K562 (cell line): ENCODE results near the gene PTPN7. TPM values are rescaled to one million over a fixed set of nuclear protein-coding genes. Genes with fewer than 3 reads are reported as not detected.
A peak's percentile ranks its signal among the peaks of the same experiment; 100 is the strongest.

Experiments
- C11orf30 ChIP-seq: fragments of 450-650 bp; IDR thresholded peaks from 2 replicates; pipeline ENCODE4 v1.6.1; 2016; ENCODE audit warnings: low read depth, mild to moderate bottlenecking
- CTCF ChIP-seq, 3 experiments: IDR thresholded peaks in 2 of 3; conservative IDR thresholded peaks in 1 of 3; 2 replicates each; pipeline ENCODE4 v1.5.1; 2011 to 2012; ENCODE audit warnings: low read length in 3 of 3, mild to moderate bottlenecking in 3 of 3, control low read depth in 2 of 3, improper control_type of control experiment in 1 of 3, inconsistent platforms in 1 of 3, low read depth in 1 of 3, mixed read lengths in 1 of 3, moderate library complexity in 1 of 3; ENCODE audit not compliant: insufficient read depth in 2 of 3
- DLX4 ChIP-seq: fragments of 250-450 bp; sonication (Bioruptor Pico); IDR thresholded peaks from 2 replicates; pipeline ENCODE4 v1.6.1; 2021; ENCODE audit warnings: mild to moderate bottlenecking
- KLF6 ChIP-seq: fragments of 250-450 bp; sonication (Bioruptor Pico); IDR thresholded peaks from 2 replicates; pipeline ENCODE4 v1.4.0; 2020; ENCODE audit warnings: mild to moderate bottlenecking, moderate library complexity, borderline replicate concordance
- L3MBTL2 ChIP-seq: fragments of 450-650 bp; IDR thresholded peaks from 2 replicates; pipeline ENCODE4 v1.6.1; 2016; ENCODE audit warnings: mild to moderate bottlenecking, moderate library complexity
- MNT ChIP-seq, 2 experiments: fragments of 450-650 bp; conservative IDR thresholded peaks; 2 replicates each; pipeline ENCODE4 v1.6.1; 2017; ENCODE audit warnings: mild to moderate bottlenecking in 2 of 2, moderate library complexity in 2 of 2
- NR3C1 ChIP-seq: sonication (generic); formaldehyde crosslinking; IDR thresholded peaks from 2 replicates; pipeline ENCODE4 v1.8.1; 2022; ENCODE audit warnings: missing genetic modification reagents
- PML ChIP-seq: IDR thresholded peaks from 2 replicates; pipeline ENCODE4 v1.6.1; 2012; ENCODE audit warnings: low read length, inconsistent platforms
- PRPF4 ChIP-seq: fragments of 200-400 bp; formaldehyde crosslinking; IDR thresholded peaks from one replicate; pipeline ENCODE4 v1.6.1; 2017; ENCODE audit warnings: low read length, low read depth, mild to moderate bottlenecking; ENCODE audit not compliant: insufficient read depth, poor library complexity, severe bottlenecking
- RBFOX2 ChIP-seq: fragments of 200-400 bp; formaldehyde crosslinking; IDR thresholded peaks from 2 replicates; pipeline ENCODE4 v1.6.1; 2017; ENCODE audit warnings: low read depth, mild to moderate bottlenecking, low read length, moderate library complexity
- RBM25 ChIP-seq: fragments of 200-400 bp; formaldehyde crosslinking; IDR thresholded peaks from 2 replicates; pipeline ENCODE4 v1.6.1; 2018; ENCODE audit warnings: low read length, low read depth, moderate library complexity; ENCODE audit not compliant: severe bottlenecking
- SP2 ChIP-seq: IDR thresholded peaks from 2 replicates; pipeline ENCODE4 v1.6.1; 2011; ENCODE audit warnings: mild to moderate bottlenecking, low read depth, low read length, moderate library complexity; ENCODE audit not compliant: poor library complexity, severe bottlenecking; ENCODE audit errors: extremely low read depth
- SRF ChIP-seq, 2 experiments: fragments of 250-450, 450-650 bp in 1 of 2; sonication (Bioruptor Pico) in 1 of 2; sonication (generic) in 1 of 2; formaldehyde crosslinking; IDR thresholded peaks; 2 replicates each; pipeline versions ENCODE4 v1.5.0 to v1.5.1; 2020 to 2022; ENCODE audit warnings: mild to moderate bottlenecking in 1 of 2, missing genetic modification reagents in 1 of 2
- SRSF1 ChIP-seq: fragments of 200-400 bp; formaldehyde crosslinking; IDR thresholded peaks from 2 replicates; pipeline ENCODE4 v1.6.1; 2017; ENCODE audit warnings: mild to moderate bottlenecking, low read depth, low read length, moderate library complexity
- UBTF ChIP-seq, 2 experiments: IDR thresholded peaks; 2 replicates each; pipeline ENCODE4 v1.6.1; 2012; ENCODE audit warnings: improper control_type of control experiment in 2 of 2, low read depth in 2 of 2, low read length in 2 of 2, borderline replicate concordance in 1 of 2
- ZHX1 ChIP-seq: fragments of 150-350 bp; conservative IDR thresholded peaks from 2 replicates; pipeline ENCODE4 v1.6.1; 2014; ENCODE audit warnings: low read length
- ZNF830 ChIP-seq: fragments of 250-450 bp; sonication (Bioruptor Pico); IDR thresholded peaks from 2 replicates; pipeline ENCODE4 v1.5.0; 2021; ENCODE audit warnings: mild to moderate bottlenecking
- polyA plus RNA-seq, 8 experiments: library from polyadenylated mRNA; depleted of rRNA in 4 of 8; stranded (reverse) in 5 of 8; unstranded in 3 of 8; fragments of >200 nt; fragmentation: Nextera tagmentation in 2 of 8; fragmentation: Illumina TruSeq in 1 of 8; extraction: Ambion mirVana in 2 of 8; extraction: Trizol in 1 of 8; gene quantifications; 2 replicates each; pipeline versions ENCODE4 v1.2.1 to v1.2.3, GENCODE V29; 2011 to 2014; ENCODE audit warnings: inconsistent platforms in 1 of 8, missing spikeins in 1 of 8
- total RNA-seq, 7 experiments: library from RNA; depleted of rRNA in 6 of 7; stranded (reverse); fragments of >200 nt in 6 of 7; fragmentation: Illumina TruSeq in 2 of 7; extraction: Trizol in 2 of 7; gene quantifications; 2 replicates each; pipeline versions ENCODE4 v1.2.1 to v1.2.3, GENCODE V29; 2011 to 2021; ENCODE audit warnings: low replicate concordance in 1 of 7

PTPN7 gene
- total and polyA plus RNA-seq, 9 of the 15 experiments (the other 6 are each of a cell fraction or from before 2014, with no cell fraction given): 18.7 to 144 (median 120) TPM

- TF ChIP-seq RBM25 (no peak), DLX4 (CRISPR knock-in tag) (no peak), PML (no peak; the same call in 1 of the 2 replicates), SP2 (no peak), L3MBTL2 (peak; percentile 88), SRSF1 (no peak), RBFOX2 (no peak; the same call in none of the 2 replicates), ZNF830 (no peak), SRF (CRISPR knock-in tag; IDR thresholded peaks at IDR 0.05) (no peak; a peak in 1 of 4 replicates), ZHX1 (no peak), C11orf30 (no peak), PRPF4 (no peak), UBTF (IDR thresholded peaks at IDR 0.05; ENCODE audit: borderline replicate concordance in 1 of 2, low read depth in 2 of 2, low read length in 2 of 2) (peak; percentile 31 to 87; a peak in 3 of 4 replicates), CTCF (IDR thresholded peaks at IDR 0.05 in 2 of 3, conservative IDR thresholded peaks at IDR 0.05 in 1 of 3; ENCODE audit: insufficient read depth in 2 of 3, low read depth in 1 of 3, low read length in 3 of 3) (peak; percentile 73 to 92 (median 82)), NR3C1 (CRISPR knock-in tag) (no peak), KLF6 (CRISPR knock-in tag) (no peak), MNT (conservative IDR thresholded peaks at IDR 0.05) (peak; percentile 76 to 83)
These were observed 1.4 kb downstream of the PTPN7 start (continued) for GRCh38 chr1:202158810-202159533.
